HL-60 (cell line): ENCODE data around the gene NR3C1.

Source experiments
- DNase-seq, 2 experiments: peaks; one replicate each; pipeline ENCODE4 v3.0.0-alpha.2; 2010 to 2020; ENCODE audit warnings: low read depth in 1 of 2, low spot score in 1 of 2
- H3K27ac ChIP-seq: fragments of 250-450 bp; sonication (Bioruptor Pico); replicated peaks from 2 replicates; pipeline ENCODE4 v1.5.1; 2020; ENCODE audit warnings: mild to moderate bottlenecking, moderate library complexity
- H3K27me3 ChIP-seq: fragments of 250-450 bp; sonication (Bioruptor Pico); 2 replicates; pipeline ENCODE4 v1.5.1; 2021; ENCODE audit warnings: mild to moderate bottlenecking, moderate library complexity; ENCODE audit not compliant: insufficient read depth, poor library complexity, severe bottlenecking
- H3K4me3 ChIP-seq: replicated peaks from 2 replicates; pipeline ENCODE4 v1.5.1; 2011; ENCODE audit warnings: mild to moderate bottlenecking, control low read depth, low read length; ENCODE audit not compliant: insufficient read depth
- CTCF ChIP-seq: IDR thresholded peaks from one replicate; pipeline ENCODE4 v1.5.1; 2011; ENCODE audit warnings: low read length, control low read depth, inconsistent platforms; ENCODE audit not compliant: insufficient read depth
- GABPA ChIP-seq: IDR thresholded peaks from 2 replicates; pipeline ENCODE4 v1.6.1; 2012; ENCODE audit warnings: low read depth
- POLR2AphosphoS5 ChIP-seq: IDR thresholded peaks from 2 replicates; pipeline ENCODE4 v1.6.1; 2012; ENCODE audit warnings: low read depth
- REST ChIP-seq: IDR thresholded peaks from 2 replicates; pipeline ENCODE4 v1.6.1; 2012; ENCODE audit warnings: low read depth; ENCODE audit not compliant: insufficient replicate concordance
- SPI1 ChIP-seq: IDR thresholded peaks from 2 replicates; pipeline ENCODE4 v1.6.1; 2012; ENCODE audit warnings: low read depth, mild to moderate bottlenecking, borderline replicate concordance

Gene NR3C1

GRCh38 chr5:143404416-143405062, 1.1 kb upstream of the NR3C1 start:
- Histone ChIP-seq H3K27ac (peak overlapping the region; percentile 99), H3K27me3 (no peaks in the 10 kb centered on the region), H3K4me3 (peak overlapping the region; percentile 95)
- DNase-seq: peak; percentile 66 to 74
- TF ChIP-seq POLR2AphosphoS5 (peak; percentile 16; the same call in 1 of the 2 replicates), REST (no peak), CTCF (no peak), GABPA (no peak)

GRCh38 chr5:143403334-143403592, 223 bp downstream of the NR3C1 start:
- TF ChIP-seq REST: peak; percentile 37
- TF ChIP-seq SPI1: no peak
- TF ChIP-seq POLR2AphosphoS5: peak; percentile 66
- no peak for TF ChIP-seq GABPA
- DNase-seq: no peak
- Histone ChIP-seq H3K27ac (peak overlapping the region; percentile 84), H3K4me3 (peak overlapping the region; percentile 95), H3K27me3 (no peaks in the 10 kb centered on the region)

- H3K27ac ChIP-seq: peak overlapping the region; percentile 84
- peak overlapping the region; percentile 95 for H3K4me3 ChIP-seq
- peak; percentile 30 to 72 for DNase-seq
- no peak for TF ChIP-seq CTCF
- TF ChIP-seq SPI1: no peak
- no peak for TF ChIP-seq POLR2AphosphoS5
- no peak for TF ChIP-seq REST
- TF ChIP-seq GABPA: no peak
- H3K27me3 ChIP-seq: no peaks in the 10 kb centered on the region
Measured at GRCh38 chr5:143402553-143403333, 743 bp downstream of the NR3C1 start.
